GM19452 (cell line): ENCODE results near the gene UAP1L1.

Experiments
- ATAC-seq: cut with Tn5 transposase; IDR thresholded peaks from one replicate; pipeline ENCODE4 v1.9.1; 2021; ENCODE audit not compliant: unreplicated experiment

UAP1L1 gene

DNA sequence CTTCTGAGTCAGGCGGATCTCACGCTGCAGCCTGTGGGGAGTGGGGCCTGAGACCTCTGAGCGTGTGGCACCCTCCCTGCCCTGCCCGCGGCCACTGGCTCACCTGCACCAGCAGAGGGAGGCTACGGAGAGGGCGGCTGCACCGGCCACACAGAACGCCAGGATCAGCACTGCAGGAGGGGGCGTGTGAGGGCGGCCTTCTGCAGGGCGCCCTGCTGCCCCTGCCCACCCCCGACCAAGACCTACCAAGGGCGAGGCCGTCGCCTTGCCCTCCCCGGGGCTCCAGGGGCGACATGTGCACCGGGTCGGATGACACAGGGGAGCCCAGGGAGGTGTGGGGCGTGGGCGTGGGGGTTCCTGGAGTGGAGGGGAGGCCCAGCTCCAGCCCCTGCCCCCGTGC, 36.7 kb upstream of the UAP1L1 start:
- ATAC-seq = no peak

DNA sequence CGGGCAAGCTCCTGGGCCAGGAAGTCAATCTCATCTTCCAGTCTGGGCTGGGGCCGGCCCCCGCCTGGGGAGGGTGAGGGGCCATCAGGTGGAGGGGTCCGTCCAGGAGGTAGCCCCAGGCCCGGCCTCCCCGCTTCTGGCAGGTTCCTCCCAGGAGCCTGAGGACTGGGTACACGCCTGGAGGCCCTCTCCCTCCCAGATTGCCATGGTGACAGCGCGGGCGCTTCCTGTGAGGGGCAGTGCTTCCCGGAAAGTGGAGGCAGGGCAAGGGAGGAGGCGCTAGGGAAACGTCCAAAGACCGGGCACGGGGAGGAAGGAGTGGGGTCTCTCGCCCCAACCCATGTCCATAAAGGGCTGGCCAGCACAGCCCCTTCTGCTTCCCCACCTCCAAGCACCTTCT, 36.2 kb upstream of the UAP1L1 start:
- no peak for ATAC-seq

DNA sequence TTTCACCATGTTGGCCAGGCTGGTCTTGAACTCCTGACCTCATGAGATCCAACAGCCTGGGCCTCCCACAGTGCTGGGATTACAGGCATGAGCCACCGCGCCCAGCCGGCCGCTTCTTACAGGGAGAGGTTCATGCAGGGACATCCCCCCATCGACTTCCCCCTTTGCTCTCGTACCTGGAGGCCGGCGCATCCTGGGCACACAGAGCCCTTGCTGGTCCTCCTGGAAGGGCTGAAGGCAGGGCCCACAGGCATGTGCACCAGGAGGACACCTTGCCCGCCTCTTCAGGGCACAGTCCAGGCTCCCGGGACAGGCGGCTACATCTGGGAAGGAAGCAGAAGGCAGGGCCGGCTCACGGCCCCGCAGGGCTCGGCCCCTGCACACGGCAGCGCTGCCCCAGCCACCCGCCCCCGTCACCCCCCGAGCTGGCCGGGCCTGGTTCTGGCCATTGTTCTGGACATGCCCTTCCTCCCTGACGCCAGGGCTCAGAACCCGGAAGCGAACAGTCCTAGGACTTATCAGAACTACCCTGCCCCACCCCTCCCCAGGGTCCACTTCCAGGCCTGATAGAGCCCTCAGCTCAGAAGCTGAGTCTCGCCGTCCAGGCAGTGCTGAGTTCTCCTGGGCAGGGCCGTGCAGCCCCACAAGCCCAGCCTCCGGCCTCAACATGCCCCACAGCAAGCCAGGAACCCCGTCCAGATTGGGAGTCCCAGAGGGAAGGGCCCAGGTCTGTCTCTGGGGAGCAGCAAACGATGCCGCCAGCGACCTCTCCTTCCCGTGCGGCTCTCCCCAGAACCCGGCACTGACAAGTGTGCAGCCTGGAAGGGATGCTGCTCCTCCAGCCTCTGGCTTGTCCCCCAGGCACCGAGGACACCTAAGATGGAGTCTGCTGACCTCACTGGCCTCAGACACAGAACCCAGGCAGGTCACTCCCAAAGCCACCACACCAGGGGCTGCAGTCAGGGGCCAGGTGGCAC, 34.3 kb upstream of the UAP1L1 start:
- no peak for ATAC-seq

DNA sequence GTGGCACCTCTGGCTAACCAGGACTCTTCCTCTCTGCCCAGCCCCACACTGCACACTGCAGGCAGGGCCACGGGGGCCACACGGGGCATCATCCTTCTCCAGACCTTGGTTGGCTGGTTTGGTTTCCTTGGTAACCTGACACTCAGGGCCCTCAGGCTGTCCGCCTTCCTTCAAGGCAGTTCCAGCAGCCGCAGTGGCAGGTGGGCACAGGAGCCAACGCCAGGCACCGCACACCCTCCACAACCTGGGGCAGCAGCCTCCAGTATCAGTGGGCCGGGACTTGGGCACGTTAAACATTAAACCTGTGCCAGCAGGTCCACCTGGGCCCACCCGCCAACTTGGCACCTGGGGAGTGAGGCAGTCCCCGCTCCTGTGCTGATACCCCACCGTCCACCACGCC, 33.3 kb upstream of the UAP1L1 start:
- no peak for ATAC-seq

DNA sequence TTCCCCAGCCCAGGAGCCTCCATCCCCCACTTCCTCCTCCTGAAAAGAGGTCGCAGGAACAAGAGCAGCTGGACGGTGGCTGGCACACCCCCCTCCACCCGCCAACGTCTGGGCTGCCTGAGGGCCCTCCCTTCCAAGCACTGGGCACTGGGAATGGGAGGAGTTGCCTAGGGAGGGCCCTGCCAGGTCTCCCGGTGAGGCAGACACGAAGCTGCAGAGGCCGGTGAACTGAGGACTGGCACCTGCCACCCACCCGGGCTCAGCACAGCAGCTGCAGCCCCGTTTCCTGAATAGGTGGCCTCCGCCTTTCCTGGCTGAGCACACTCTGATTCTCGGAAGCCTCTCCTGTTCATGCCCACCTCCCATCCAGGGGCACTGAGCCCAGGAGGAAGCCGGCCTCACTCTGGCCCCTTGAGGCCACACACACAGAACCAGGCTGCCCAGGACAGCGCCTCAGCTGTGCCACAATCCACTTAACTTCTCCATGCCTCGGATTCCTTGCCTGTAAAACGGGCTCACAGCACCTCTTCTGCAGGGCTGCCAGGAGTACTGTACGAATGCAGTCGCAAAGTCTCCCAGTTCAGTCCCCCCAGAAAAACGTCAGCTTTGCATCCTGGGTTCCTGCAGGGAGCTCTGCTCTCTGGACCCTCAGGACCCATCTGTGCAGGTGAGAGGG, 32.7 kb upstream of the UAP1L1 start:
- ATAC-seq = no peak

DNA sequence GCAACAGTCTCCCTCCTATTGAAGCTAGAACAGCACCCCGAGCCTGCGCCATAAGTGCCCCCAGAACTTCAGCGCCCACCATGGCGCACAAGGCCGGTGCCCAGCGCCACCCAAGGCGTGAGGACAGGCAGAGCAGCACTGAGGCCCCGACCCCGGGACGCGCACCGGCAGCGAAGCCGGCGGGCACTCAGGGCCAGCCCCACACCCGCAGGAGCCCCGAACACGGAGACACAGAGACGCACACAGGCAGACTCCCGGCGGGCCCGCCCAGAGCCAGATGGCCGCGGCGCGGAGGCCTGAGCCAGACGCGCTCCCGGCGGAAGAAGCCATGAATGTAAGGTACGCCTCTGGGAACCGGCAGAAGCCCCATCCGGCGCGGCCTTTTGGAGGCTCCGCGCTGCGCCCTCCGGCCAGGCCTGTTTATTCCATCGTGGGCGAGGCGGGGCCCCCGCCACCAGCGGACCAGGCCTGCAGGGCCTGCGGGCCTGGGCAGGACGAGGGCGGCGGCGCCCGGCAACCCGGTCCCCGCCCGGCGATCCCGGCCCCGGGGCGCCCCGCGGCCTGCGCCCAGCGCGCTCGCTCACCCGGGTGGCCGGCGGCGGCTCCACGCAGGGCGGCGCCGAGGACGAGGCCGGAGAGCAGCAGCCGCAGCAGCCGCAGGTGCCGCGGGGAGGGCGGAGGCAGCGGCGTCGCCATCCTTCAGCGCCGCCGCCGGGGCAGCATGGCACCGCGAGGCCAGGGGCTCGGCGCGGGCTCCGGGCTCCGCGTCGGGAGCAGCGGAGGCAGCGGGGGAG, 31.8 kb upstream of the UAP1L1 start:
- ATAC-seq = no peak

DNA sequence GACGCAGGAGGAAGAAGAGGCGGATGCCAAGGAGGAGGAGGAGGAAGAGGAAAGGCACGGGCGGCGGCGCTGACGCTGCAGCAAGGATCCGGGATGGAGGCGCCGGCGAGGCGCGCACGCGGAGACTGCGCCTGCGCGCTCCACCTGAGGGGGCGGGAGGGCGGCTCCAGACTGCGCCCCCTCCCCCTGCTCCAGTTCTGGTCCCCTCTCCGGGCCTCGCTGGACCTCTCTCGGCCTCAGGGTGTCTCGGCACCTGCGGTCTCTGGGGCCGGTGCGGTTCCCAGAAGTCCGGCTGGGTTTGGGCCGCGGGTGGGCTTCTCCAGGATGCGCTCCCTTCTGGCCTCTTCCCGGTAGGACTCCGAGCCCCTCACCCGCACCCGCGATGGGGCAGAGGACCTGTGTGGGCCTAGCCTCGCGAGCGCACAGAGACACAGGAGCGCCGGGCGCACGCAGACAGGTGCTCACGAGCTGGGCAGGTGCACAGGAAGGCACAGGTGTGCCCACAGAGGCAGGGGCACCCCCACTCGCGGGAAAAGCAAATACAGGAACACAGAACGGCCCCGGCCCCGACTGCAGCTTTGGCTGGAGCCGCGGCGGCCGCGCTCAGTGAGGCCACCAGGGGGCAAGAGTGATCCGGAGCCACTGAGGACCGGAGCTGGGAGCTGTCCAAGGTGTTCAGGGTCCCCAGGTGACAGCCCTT, 31.1 kb upstream of the UAP1L1 start, which contains the start of gene NPDC1:
TSS of gene NPDC1 (minus strand) at position 90 of the 700 bp plus-strand sequence. CDS start 188 bp downstream, outside the sequence.
- no peak for ATAC-seq

DNA sequence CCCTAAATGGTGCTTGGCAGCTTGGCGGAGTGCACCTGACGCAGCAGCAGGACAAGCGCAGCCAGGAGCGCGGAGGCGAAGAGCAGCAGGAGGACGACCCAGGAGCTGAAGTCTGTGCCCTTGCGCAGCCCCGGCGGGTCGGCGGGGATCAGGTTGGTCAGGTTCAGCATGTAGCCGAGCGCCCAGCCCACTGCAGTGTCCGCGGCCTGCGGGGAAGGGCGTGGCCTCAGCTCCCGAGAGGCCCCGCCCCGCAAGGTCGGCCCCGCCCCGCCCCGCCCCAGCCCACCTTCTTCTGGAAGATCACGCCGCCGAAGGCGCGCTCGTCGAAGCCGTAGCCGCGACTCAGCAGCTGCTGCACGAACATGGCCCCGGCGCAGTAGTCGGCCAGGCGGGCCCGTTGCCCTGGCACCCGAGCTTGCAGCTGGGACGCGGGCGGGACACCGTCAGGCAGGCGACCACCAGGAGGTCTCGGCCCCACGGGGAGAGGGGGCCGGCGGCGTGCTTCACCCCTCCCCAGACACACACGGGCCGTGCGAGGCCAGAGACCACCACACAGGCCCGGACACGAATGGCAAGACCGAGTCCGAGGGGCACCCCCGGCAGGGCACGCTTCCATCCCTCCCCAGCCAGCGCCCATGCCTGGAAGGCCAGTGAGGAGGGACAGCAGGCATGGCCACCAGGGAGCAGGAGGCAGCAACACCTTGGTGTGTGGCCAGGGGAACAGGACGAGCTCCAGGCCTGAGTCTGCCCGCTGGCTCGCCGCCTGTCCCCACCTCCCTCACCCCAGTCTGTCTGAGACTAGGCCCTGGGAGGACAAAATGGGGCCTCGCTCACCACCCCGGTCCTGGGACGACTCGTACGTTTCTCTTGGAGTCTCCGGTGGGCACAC, 28.4 kb upstream of the UAP1L1 start:
- no peak for ATAC-seq

DNA sequence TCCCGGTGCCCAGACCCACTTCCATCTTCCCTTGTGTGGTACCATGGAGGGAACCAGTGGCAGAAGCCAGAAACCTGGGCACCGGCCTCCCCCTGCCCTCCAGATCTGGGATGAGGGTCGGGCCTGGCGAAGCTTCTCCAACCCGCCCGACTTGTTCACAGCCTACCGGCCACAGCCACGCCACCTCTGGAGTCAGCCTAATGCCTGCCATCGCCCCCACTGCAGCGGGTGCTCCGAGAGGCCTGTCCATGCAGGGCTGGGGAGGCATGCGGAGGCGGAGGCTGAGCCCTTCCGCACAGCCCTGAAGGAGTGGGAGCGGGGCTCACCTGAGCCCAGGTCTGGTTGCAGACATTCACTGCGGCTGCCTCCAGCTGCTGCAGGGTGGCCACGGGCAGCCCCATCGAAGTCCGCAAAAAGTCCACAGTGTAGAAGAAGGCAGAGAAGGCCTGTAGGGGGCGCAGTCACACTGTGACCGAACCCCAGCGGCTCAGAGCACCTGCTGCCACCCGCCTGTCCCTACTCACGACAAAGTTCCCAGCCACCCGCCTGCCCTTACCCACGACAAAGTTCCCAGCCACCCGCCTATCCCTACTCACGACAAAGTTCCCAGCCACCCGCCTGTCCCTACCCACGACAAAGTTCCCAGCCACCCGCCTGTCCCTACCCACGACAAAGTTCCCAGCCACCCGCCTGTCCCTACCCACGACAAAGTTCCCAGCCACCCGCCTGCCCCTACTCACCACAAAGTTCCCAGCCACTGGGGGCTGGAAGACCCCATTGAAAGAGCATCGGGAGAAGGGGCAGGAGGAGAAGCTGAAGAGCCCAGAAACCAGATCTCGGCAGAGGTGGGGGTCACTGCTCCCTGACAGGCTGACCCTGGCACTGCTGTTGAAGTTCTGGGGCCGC, 27.5 kb upstream of the UAP1L1 start:
- ATAC-seq = no peak

DNA sequence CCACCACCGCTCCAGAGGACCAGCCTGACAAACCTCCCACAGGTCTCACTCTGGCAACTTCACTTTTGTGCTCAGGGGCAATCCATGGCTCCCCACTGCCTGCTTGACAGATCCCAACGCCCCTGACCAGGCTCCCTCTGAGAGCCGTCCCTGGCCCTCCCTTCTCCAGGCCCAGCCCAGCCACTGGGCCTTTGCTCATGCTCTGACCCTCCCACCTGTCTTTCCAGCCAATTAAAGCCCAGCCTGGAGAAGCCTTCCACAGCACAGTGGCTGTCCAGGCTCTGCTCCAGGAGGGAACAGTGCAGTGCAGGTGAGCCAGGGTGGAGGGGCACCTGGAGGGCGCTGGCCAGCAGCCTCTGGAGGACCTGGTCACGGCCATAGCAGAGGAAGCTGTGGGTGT, 26.7 kb upstream of the UAP1L1 start:
- ATAC-seq = no peak

DNA sequence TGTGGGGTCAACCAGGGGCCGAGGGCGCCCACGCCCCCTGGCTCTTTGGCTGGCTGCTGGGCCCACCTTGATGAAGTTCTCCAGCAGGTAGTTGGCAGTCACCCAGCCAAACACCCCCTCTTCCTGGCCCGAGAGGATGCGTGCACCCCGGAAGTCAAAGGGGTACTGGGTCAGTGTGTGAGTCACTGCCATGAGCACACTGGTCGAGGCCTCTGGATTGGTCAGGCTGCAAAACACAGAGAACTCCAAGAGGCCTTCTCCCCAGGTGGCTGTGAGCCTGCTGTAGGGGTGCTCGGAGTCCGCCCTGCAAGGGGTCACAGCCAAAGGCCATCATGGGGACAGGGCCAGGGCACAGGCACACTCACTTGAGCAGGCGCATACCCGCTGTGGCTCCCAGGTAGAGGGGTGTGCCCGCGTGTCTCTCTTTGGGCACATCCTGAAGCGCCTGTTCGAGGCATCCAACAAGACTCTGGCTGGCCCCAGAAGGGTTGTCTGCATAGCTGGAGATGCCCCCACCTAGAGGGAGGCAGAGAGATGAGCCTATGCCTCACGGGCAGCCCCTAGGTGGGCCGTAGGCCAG, 26.1 kb upstream of the UAP1L1 start:
- no peak for ATAC-seq

DNA sequence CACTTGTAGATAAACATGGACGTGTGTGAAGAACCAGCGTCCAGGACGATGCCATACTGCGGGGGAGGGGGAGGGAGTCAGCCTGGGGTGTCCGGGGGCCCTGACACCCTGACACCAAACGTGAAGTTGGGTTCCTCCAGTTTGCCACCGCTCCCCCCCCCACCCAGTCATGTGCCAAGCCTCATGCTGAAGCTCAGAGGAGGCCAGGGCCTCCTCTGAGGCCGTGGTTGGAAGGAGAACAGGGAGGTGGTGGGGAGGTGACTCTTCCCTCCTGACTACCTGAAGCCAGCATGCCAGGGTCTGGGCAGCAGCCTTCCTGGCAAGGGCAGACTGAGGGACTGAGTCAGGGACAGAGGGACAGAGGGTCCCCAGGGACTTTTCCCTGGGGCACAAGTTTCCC, 25.0 kb upstream of the UAP1L1 start:
- no peak for ATAC-seq

DNA sequence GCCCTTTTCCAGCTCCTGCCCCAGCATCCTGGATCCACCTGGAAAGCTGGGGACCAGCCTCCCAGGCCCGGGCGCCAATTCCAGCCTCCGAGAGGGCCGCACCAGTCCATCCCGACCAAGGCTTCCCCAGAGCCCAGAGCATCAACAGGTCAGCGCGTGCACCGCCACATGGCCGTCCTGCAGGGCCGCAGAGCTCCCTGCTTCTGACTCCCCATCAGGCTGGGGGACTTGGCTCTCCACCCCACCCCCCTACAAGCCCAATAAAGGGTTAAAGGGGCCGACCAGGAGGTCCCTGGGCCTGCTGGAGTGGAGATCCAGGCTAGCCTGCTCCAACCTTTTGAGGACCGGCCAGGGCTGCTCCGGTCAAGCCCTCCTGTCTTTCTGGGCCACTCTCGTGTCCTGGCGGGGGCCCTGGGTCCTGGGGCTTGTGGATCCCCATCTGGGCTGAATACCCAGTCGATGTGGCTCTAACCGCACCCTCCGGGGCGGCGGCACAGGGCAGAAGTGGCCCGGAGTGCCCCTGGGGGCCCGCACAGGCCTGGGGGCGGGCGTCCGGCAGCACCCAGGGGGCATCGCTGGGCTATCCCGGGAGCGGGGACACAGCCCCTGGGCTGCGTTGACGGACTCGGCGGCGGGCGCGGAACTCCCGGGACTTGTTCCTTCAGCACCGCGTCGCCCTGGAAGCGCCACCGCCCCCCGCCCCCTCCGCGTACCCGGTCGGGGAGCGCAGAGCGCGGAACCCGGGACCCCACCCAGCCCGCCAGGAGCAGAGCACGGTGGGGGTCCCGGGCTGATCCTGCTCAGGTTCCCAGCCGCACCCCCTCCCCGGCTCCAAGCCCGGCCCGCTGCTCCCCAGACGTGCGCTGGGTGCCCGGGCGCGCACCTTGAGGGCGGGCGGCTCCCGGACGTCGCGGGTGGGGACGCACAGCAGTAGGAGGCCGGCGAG, 24.0 kb upstream of the UAP1L1 start:
- ATAC-seq = no peak

DNA sequence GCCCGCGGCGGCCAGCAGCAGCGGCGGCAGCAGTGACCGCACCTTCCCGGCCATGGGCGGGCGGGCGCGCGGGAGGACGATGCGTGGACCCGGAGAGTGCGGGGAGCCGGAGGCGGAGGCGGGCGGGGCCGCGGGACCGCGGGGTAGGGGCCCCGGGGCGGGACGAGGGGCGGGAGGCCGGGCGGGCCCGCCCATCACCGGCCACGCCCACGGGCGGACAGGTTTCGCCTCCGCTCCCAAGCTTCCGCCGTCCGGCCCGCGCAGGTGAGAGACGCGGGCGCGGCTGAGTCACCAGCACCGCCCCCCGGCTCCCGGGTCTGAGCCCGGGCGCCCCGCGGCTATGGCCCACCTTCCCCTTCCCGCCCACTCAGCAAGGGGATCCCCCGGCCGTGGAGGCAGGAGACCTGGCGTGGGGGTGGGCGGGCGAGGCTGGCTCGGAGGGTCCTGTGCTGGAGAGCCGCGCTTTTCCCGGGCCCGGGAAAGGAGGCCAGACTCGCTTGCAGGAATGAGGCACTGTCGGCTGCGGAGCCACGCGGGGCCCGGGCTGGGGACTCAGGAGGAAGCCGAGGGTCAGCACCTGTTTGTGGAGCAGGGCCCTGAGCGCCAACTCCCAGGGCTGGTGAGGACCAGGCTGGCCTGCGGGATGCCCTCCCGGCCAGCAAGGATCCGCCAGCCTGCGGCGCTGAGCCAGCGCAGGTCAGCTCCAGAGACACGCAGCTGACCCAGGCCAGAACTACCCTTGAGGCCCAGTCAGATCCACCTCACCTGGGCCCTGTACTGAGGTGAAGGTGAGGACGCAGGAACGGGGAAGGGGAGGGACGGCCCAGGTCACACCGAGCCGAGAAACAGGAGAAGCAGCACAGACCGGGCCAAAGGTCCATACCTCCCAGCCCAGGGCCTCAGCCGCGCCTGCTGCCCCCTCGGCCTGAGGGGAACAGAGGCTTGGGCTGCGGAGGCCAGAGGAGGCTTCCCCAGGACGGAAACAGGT, 23.1 kb upstream of the UAP1L1 start, which contains the start of gene ENTPD2:
TSS of gene ENTPD2 (minus strand) at position 118 of the 988 bp plus-strand sequence. CDS start at position 54, 64 bp downstream.
- ATAC-seq = no peak

DNA sequence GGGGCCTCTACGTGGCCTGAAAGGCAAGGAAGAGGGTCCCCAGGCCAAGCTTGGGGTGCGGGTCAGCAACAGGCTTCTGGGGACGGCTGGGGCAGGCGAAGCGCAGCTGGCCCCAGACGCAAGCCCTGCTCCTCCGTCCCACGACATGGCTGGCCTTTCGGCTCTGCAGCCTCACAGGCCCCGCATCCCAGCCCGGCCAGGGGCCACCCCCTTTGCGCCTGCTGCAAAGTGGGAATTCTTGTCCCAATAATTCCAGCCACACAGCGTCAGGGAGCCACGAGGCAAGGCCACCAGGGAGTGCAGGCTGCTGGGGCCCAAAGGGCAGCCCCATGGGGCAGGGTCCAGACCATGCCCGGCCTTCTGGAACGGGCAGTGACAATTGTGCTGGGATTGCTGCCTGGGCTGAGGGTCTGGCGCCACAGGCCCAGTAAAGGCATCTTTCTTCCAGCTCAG, 22.4 kb upstream of the UAP1L1 start:
- no peak for ATAC-seq
